NCI-H524 (cell line): ENCODE results near the gene AHNAK.

Experiments
- DNase-seq, 2 experiments: peaks; one replicate each; lab custom pipeline; 2025; lab: John Stamatoyannopoulos, UW

Gene AHNAK

GRCh38 chr11:62402960-62403730 is 143.5 kb downstream of the AHNAK start:
- DNase-seq: no peak

- no peak for DNase-seq
Observed at GRCh38 chr11:62402226-62402959, 144.2 kb downstream of the AHNAK start.

- DNase-seq: no peak
Observed at GRCh38 chr11:62401811-62402210, 144.8 kb downstream of the AHNAK start.

- DNase-seq: no peak
Observed at GRCh38 chr11:62401356-62401755, 145.2 kb downstream of the AHNAK start.

GRCh38 chr11:62400760-62401159 is 145.8 kb downstream of the AHNAK start:
- no peak for DNase-seq

GRCh38 chr11:62400281-62400680 is 146.3 kb downstream of the AHNAK start:
- DNase-seq: no peak

- DNase-seq: no peak
Observed at GRCh38 chr11:62399878-62400266, 146.7 kb downstream of the AHNAK start.

- DNase-seq: no peak
Observed at GRCh38 chr11:62399172-62399877, 147.3 kb downstream of the AHNAK start.

- no peak for DNase-seq
Observed at GRCh38 chr11:62398011-62398994, 148.3 kb downstream of the AHNAK start.

- no peak for DNase-seq
Observed at GRCh38 chr11:62395885-62396551, 150.6 kb downstream of the AHNAK start.

GRCh38 chr11:62394825-62395538 is 151.6 kb downstream of the AHNAK start:
- peak; percentile 84 to 89 for DNase-seq

GRCh38 chr11:62393735-62394134 is 152.9 kb downstream of the AHNAK start:
- DNase-seq: peak; percentile 15 to 64

GRCh38 chr11:62393061-62393611 is 153.5 kb downstream of the AHNAK start:
- peak; percentile 14 to 73 for DNase-seq

- no peak for DNase-seq
Observed at GRCh38 chr11:62392506-62392905, 154.1 kb downstream of the AHNAK start.

- DNase-seq: no peak
Observed at GRCh38 chr11:62391642-62392425, 154.8 kb downstream of the AHNAK start.

- no peak for DNase-seq
Observed at GRCh38 chr11:62390722-62391121, 155.9 kb downstream of the AHNAK start.

GRCh38 chr11:62390237-62390636 is 156.4 kb downstream of the AHNAK start:
- no peak for DNase-seq

GRCh38 chr11:62388999-62389398 is 157.6 kb downstream of the AHNAK start:
- no peak for DNase-seq

- no peak for DNase-seq
Observed at GRCh38 chr11:62387381-62387780, 159.2 kb downstream of the AHNAK start.
